Smooth muscle cell (in vitro differentiated cells): ENCODE data around the gene KCNAB2. TPM values are rescaled to one million over a fixed set of nuclear protein-coding genes. Genes with fewer than 3 reads are reported as not detected.

ENCODE experiments used
- DNase-seq: peaks from one replicate; lab custom pipeline; 2025; ENCODE audit not compliant: unreplicated experiment; lab: John Stamatoyannopoulos, UW
- H2AFZ ChIP-seq: fragments of 200-600 bp; sonication (generic); 2 replicates; pipeline ENCODE4 v1.6.0; 2016; ENCODE audit warnings: antibody characterized with exemption, low read depth, mild to moderate bottlenecking
- H3F3A ChIP-seq: fragments of 200-600 bp; sonication (generic); 2 replicates; pipeline ENCODE4 v1.6.0; 2017; ENCODE audit warnings: antibody characterized with exemption, low read depth
- H3K27ac ChIP-seq: fragments of 200-600 bp; sonication (generic); 2 replicates; pipeline ENCODE4 v1.5.1; 2016; ENCODE audit warnings: low read depth, mild to moderate bottlenecking
- H3K27me3 ChIP-seq: fragments of 200-600 bp; sonication (generic); 2 replicates; pipeline ENCODE4 v1.6.1; 2016; ENCODE audit warnings: low read depth, mild to moderate bottlenecking
- H3K36me3 ChIP-seq: fragments of 200-600 bp; sonication (generic); 2 replicates; pipeline ENCODE4 v1.5.1; 2016; ENCODE audit warnings: low read depth
- H3K4me1 ChIP-seq: fragments of 200-600 bp; sonication (generic); 2 replicates; pipeline ENCODE4 v1.5.1; 2016; ENCODE audit warnings: low read depth
- H3K4me2 ChIP-seq: fragments of 200-600 bp; sonication (generic); 2 replicates; pipeline ENCODE4 v1.6.0; 2016; ENCODE audit warnings: mild to moderate bottlenecking
- H3K4me3 ChIP-seq: fragments of 200-600 bp; sonication (generic); 2 replicates; pipeline ENCODE4 v1.5.1; 2016; ENCODE audit warnings: mild to moderate bottlenecking
- H3K79me2 ChIP-seq: fragments of 200-600 bp; sonication (generic); 2 replicates; pipeline ENCODE4 v1.6.0; 2016; ENCODE audit warnings: low read depth, mild to moderate bottlenecking
- H3K9ac ChIP-seq: fragments of 200-600 bp; sonication (generic); 2 replicates; pipeline ENCODE4 v1.6.0; 2016; ENCODE audit warnings: low read depth
- H3K9me3 ChIP-seq: fragments of 200-600 bp; sonication (generic); replicated peaks from 2 replicates; pipeline ENCODE4 v1.5.1; 2016; ENCODE audit warnings: low read depth
- H4K20me1 ChIP-seq: fragments of 200-600 bp; sonication (generic); 2 replicates; pipeline ENCODE4 v1.6.0; 2016; ENCODE audit warnings: low read depth
- CTCF ChIP-seq: fragments of 200-600 bp; sonication (generic); IDR thresholded peaks from 2 replicates; pipeline ENCODE4 v1.5.1; 2017; ENCODE audit warnings: borderline replicate concordance, mild to moderate bottlenecking, antibody characterized with exemption; ENCODE audit not compliant: insufficient read depth, poor library complexity, severe bottlenecking
- WGBS: methylation state at CpG from one replicate; pipeline ENCODE4 v1.1.7; 2016; ENCODE audit warnings: low lambda C conversion rate; 5-methylcytosine and 5-hydroxymethylcytosine counted together
- polyA plus RNA-seq: library from polyadenylated mRNA; unstranded; fragments of >200 nt; fragmentation: Nextera tagmentation; extraction: Ambion mirVana; gene quantifications from 2 replicates; pipeline ENCODE4 v1.2.1, GENCODE V29; 2016
- total RNA-seq: library from RNA; depleted of rRNA; stranded (reverse); fragments of >200 nt; gene quantifications from 2 replicates; pipeline ENCODE4 v1.2.3, GENCODE V29; 2014

The KCNAB2 gene
- total and polyA plus RNA-seq, 2 experiments from 2014 or later = 3.6 to 3.9 TPM

- Histone ChIP-seq H3K79me2 (no peaks in the 10 kb centered on the region), H3K9me3 (no peaks in the 10 kb centered on the region), H3K36me3 (no peaks in the 10 kb centered on the region), H3K4me2 (no peak overlapping the region), H2AFZ (no peak overlapping the region), H3K27me3 (no peaks in the 10 kb centered on the region), H3K4me3 (no peak overlapping the region), H3K9ac (no peak overlapping the region), H3K4me1 (peaks cover 15% of the 10 kb centered on the region), H3F3A (no peaks in the 10 kb centered on the region), H3K27ac (no peak overlapping the region), H4K20me1 (no peaks in the 10 kb centered on the region)
- no peak for DNase-seq
- 82% methylated on average over 13 of the region's 13 CpGs for WGBS
- TF ChIP-seq CTCF = no peak
Measured at GRCh38 chr1:6103854-6104530, 58.3 kb downstream of the KCNAB2 start.

GRCh38 chr1:6104631-6105030 is 58.9 kb downstream of the KCNAB2 start:
- peaks cover 15% of the 10 kb centered on the region for H3K4me1 ChIP-seq
- no peak overlapping the region for H2AFZ ChIP-seq
- H3K4me3 ChIP-seq = no peak overlapping the region
- 86% methylated on average over 9 of the region's 9 CpGs for WGBS
- H3K27ac ChIP-seq = no peak overlapping the region
- no peak for DNase-seq
- no peaks in the 10 kb centered on the region for H3K79me2 ChIP-seq
- H3K9ac ChIP-seq = no peak overlapping the region
- no peaks in the 10 kb centered on the region for H4K20me1 ChIP-seq
- no peak overlapping the region for H3K4me2 ChIP-seq
- no peak for TF ChIP-seq CTCF
- no peaks in the 10 kb centered on the region for H3F3A ChIP-seq
- no peaks in the 10 kb centered on the region for H3K27me3 ChIP-seq
- no peaks in the 10 kb centered on the region for H3K36me3 ChIP-seq
- no peaks in the 10 kb centered on the region for H3K9me3 ChIP-seq

- Histone ChIP-seq H3K79me2 (no peaks in the 10 kb centered on the region), H3K27ac (no peak overlapping the region), H3K36me3 (no peaks in the 10 kb centered on the region), H2AFZ (no peak overlapping the region), H3K27me3 (no peaks in the 10 kb centered on the region), H3K4me2 (no peak overlapping the region), H3F3A (no peaks in the 10 kb centered on the region), H3K9me3 (no peaks in the 10 kb centered on the region), H3K9ac (no peak overlapping the region), H3K4me3 (no peak overlapping the region), H3K4me1 (peaks cover 15% of the 10 kb centered on the region), H4K20me1 (no peaks in the 10 kb centered on the region)
- no peak for TF ChIP-seq CTCF
- no peak for DNase-seq
- WGBS = 84% methylated on average over 12 of the region's 12 CpGs
Measured at GRCh38 chr1:6105218-6105679, 59.6 kb downstream of the KCNAB2 start.

GRCh38 chr1:6105763-6106162 is 60.1 kb downstream of the KCNAB2 start:
- H3K9me3 ChIP-seq = no peaks in the 10 kb centered on the region
- no peaks in the 10 kb centered on the region for H3K79me2 ChIP-seq
- 86% methylated on average over 7 of the region's 7 CpGs for WGBS
- H3K4me1 ChIP-seq = peaks cover 15% of the 10 kb centered on the region
- TF ChIP-seq CTCF = no peak
- no peaks in the 10 kb centered on the region for H3F3A ChIP-seq
- H3K27ac ChIP-seq = no peak overlapping the region
- H3K36me3 ChIP-seq = no peaks in the 10 kb centered on the region
- DNase-seq = no peak
- no peak overlapping the region for H3K9ac ChIP-seq
- H3K27me3 ChIP-seq = no peaks in the 10 kb centered on the region
- H3K4me2 ChIP-seq = no peak overlapping the region
- no peak overlapping the region for H2AFZ ChIP-seq
- H4K20me1 ChIP-seq = no peaks in the 10 kb centered on the region
- H3K4me3 ChIP-seq = no peak overlapping the region
